ENCODE measurements around the gene PSTPIP2. TPM values are rescaled to one million over a fixed set of nuclear protein-coding genes. Genes with fewer than 3 reads are reported as not detected.

Gene PSTPIP2
- total and polyA plus RNA-seq, 2 of the 13 experiments (the other 11 are each of a cell fraction or from before 2014, with no cell fraction given) = 0.25 to 0.27 TPM

- TF ChIP-seq ZNF407 (CRISPR knock-in tag; IDR thresholded peaks at IDR 0.05; ENCODE audit: not compliant biosample characterization) = no peak
- TF ChIP-seq RBAK (CRISPR knock-in tag; IDR thresholded peaks at IDR 0.05) = no peak
- TF ChIP-seq NRL (CRISPR knock-in tag; IDR thresholded peaks at IDR 0.05; ENCODE audit: borderline replicate concordance) = no peak
- TF ChIP-seq ZNF260 (CRISPR knock-in tag; IDR thresholded peaks at IDR 0.05; ENCODE audit: borderline replicate concordance, low read depth) = no peak
- TF ChIP-seq ZNF331 (CRISPR knock-in tag; IDR thresholded peaks at IDR 0.05) = no peak
Measured at GRCh38 chr18:46098616-46098933, 26.5 kb upstream of the PSTPIP2 start (continued).

Data from HepG2 (cell line).